SK-MEL-5 (cell line): ENCODE data around the gene PARP14. TPM values are rescaled to one million over a fixed set of nuclear protein-coding genes. Genes with fewer than 3 reads are reported as not detected.

Source experiments
- total RNA-seq: library from RNA; depleted of rRNA; stranded (reverse); fragments of >200 nt; shearing (Covaris generic); gene quantifications from 2 replicates; pipeline ENCODE4 v1.2.3, GENCODE V29; 2014; rRNA removed

Gene PARP14
- total RNA-seq, 1 experiment from 2014 or later: 23.6 TPM

Other genes starting within 250 kb of the PARP14 start
- 26.0 and 34.8 TPM in 2 replicates for gene KPNA1, start 165.9 kb upstream of the PARP14 start, total RNA-seq
- gene PARP9, start 116.5 kb upstream of the PARP14 start, total RNA-seq: 29.8 and 30.1 TPM in 2 replicates
- gene DTX3L, start 116.5 kb upstream of the PARP14 start, total RNA-seq: 32.3 and 32.4 TPM in 2 replicates
- gene PARP15, start 103.2 kb upstream of the PARP14 start, total RNA-seq: 0.37 TPM in 1 of 2 replicates, not detected in the other
- gene HSPBAP1, start 113.0 kb downstream of the PARP14 start, total RNA-seq: 21.1 and 25.5 TPM in 2 replicates
- 40.2 and 42.1 TPM in 2 replicates for gene SLC49A4, start 114.2 kb downstream of the PARP14 start, total RNA-seq